GM19043 (cell line): ENCODE results near the gene SDK1.
"Not testable (repeated sequence)": the region's sequence is repeated elsewhere in the genome, so short reads cannot be mapped to it uniquely, and the experiment has no call there.

Experiments used
- ATAC-seq: cut with Tn5 transposase; IDR thresholded peaks from one replicate; pipeline ENCODE4 v1.9.1; 2021; ENCODE audit warnings: low read depth; ENCODE audit not compliant: unreplicated experiment

The SDK1 gene

GRCh38 chr7:3568516-3568915 is 267.5 kb downstream of the SDK1 start:
- no peak for ATAC-seq

DNA sequence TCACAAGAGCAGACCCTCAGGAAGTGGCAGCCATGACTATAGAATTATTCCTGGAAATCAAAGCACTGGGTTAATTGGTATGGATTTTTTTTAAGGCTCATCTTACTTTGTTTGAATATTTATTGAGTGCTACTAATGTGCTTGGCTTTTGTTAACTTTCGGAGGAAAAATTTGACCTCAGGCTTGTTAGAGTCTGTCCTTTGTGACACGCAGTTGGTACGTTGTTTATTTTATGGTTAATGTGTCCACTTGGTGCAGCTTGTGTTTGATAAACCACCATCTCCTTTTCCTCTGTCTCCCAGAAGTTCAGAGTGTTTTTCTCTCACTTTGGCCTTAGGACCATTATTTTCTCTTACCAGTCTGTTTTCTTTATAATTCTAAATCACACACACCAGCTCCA is 268.6 kb downstream of the SDK1 start:
- ATAC-seq = no peak

DNA sequence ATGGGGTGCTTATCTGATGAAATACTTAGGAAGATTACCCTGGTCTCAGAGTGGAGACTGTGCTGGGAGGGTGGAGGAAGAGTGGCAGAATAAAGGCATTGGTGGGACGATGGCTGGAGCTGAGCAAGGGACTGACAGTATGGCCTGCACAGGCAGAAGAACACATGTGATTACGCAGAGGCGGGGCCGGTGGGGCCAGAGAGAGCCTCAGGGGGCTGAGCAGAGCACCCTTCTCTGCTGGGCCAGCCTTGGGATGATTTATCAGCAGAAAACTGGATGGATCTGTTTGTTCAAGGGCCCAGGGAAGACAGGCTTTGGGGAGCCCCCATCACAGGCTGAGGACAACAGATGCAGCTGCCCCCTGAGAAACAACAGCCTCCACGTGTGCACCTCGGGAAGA is 272.1 kb downstream of the SDK1 start:
- no peak for ATAC-seq

- ATAC-seq = no peak
Measured at GRCh38 chr7:3574386-3574785, 273.3 kb downstream of the SDK1 start.

GRCh38 chr7:3575753-3576531 is 274.9 kb downstream of the SDK1 start:
- ATAC-seq = no peak

DNA sequence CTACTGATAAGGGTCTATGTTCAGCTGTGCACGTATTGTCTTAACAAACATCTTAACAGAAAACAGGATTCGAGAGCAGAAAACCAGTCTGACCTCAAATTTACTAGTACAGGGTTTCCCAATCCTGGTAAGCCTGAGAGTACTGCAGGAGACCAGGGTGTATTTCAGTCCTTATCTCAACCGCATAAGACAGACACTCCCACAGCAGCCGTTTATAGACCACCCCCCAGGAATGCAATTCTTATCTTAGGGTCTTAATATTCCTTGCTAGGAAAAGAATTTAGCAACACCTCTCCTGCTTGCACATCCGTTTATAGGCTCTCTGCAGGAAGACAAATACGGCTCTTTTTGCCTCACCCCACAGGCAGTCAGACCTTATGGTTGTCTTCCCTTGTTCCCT is 277.3 kb downstream of the SDK1 start:
- no peak for ATAC-seq

- no peak for ATAC-seq
Measured at GRCh38 chr7:3579638-3580219, 278.7 kb downstream of the SDK1 start.

DNA sequence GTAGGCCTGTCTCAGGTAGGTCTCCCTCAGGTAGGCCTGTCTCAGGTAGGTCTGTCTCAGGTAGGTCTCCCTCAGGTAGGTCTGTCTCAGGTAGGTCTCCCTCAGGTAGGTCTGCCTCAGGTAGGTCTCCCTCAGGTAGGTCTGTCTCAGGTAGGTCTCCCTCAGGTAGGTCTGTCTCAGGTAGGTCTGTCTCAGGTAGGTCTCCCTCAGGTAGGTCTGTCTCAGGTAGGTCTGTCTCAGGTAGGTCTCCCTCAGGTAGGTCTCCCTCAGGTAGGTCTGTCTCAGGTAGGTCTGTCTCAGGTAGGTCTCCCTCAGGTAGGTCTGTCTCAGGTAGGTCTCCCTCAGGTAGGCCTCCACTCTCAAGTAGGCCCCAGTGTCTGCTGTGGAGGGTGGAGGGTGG is 281.1 kb downstream of the SDK1 start:
- ATAC-seq = not testable (repeated sequence)

- ATAC-seq = no peak
Measured at GRCh38 chr7:3585826-3586225, 284.8 kb downstream of the SDK1 start.

- ATAC-seq = no peak
Measured at GRCh38 chr7:3588341-3588740, 287.3 kb downstream of the SDK1 start.

GRCh38 chr7:3589752-3590151 is 288.7 kb downstream of the SDK1 start:
- no peak for ATAC-seq

DNA sequence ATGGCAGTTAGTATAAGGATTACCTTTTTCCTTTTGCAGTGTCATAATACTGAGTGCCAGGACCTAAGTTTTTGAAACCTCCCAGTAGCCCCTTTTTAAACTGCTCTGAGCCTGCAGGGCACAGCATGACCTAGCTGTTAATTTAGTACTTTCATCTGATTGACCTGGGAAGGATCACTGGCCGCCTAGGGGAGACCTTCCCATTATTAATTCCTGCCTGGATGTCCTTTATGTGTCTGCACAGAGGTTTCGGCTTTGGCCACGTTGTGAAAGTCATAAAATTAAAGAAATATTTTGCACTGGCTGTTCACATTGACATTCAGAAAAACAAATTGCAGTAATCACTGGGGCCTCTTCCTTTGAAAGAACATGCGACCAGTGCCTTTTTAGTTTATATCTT is 290.2 kb downstream of the SDK1 start:
- no peak for ATAC-seq

DNA sequence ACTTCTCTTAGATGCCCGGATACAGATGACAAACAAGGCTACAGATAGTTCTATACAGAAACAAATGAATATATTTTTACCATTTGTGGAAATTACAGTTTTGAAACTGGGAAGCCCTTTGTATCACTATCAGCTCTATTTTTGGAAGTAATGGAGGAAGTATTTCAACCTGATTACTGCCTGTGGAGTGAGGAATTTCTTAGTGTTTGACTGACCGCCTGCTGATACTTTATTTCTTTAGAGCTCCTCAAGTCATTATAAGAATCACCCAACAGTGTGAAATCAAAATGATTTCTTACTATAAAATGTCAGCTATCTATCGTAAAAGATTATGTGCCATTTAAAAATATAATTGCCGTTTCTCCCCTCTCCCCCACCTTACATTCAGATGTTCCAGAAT is 290.9 kb downstream of the SDK1 start:
- no peak for ATAC-seq

DNA sequence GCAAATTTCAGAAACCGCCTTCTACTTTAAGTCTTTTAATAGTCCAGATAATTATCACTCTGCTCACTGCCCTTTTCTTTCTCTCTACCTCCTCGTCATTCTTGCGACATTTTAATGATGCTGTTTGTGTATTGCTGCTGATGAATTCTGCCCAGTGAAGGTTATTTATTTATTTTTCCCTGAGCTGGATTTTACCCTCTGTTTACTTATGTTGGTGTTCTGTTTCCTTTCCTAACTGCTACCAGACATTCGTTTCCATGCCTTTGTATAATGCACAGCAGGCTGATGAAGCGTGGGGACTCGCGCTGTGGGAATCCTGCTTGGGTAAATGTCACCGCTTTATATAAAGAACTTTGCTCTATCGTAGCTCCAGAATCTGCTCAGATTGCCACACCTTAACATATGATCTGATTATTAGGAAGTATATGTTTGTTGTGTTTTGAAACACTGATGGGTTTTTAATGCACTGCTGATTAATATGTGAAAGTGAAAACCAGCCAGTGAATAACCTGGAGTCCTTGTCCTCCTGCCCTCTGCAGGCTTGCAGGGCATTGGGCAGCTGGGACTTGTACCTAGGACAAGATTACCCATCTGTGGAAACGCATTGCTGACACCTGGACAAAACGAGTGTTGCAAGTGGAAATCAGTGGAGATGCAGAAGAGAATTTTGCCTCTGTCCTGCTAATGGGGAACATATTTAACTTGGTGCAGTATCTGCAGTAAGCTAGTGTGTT is 291.5 kb downstream of the SDK1 start:
- no peak for ATAC-seq

DNA sequence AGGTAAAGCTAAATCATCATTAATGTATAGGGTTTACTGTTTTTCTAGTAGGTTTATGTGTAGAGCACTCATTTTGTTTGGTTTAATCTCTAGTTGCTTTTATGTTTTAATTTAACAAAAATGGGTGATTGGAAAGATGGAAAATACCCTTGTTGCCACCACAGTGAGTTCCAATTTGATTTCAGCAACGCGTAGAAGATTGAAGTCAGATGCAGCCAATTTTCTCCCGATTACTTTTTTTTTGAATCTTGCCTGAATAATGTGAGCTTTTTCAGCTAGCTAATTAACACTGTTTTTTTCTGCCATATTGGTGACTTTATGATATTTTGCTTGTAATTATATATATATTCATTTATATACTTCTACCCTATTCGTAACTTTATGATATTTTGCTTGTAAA is 293.8 kb downstream of the SDK1 start:
- ATAC-seq = no peak

- ATAC-seq = no peak
Measured at GRCh38 chr7:3598854-3599253, 297.8 kb downstream of the SDK1 start.

GRCh38 chr7:3605222-3605621 is 304.2 kb downstream of the SDK1 start:
- no peak for ATAC-seq

- ATAC-seq = no peak
Measured at GRCh38 chr7:3606436-3606835, 305.4 kb downstream of the SDK1 start.

- ATAC-seq = no peak
Measured at GRCh38 chr7:3607847-3608246, 306.8 kb downstream of the SDK1 start.

DNA sequence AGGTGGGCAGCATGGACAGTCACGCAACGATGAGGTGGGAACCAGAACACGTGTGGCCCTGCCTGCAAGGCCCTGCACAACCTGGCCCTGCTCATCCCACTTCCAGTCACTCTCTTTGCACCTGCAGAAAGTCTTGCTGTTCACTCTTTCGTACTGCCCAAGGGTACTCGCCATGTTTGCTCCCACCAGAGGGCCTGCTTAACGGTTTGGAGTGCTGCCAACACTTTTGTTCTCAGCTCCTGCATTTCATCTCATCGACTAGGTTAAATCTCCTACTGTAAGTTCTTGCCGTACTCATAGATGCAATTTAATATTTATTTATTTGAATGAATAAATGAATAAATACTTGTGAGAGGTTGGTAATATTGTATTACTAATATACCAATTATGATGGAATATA is 315.3 kb downstream of the SDK1 start:
- ATAC-seq = no peak

DNA sequence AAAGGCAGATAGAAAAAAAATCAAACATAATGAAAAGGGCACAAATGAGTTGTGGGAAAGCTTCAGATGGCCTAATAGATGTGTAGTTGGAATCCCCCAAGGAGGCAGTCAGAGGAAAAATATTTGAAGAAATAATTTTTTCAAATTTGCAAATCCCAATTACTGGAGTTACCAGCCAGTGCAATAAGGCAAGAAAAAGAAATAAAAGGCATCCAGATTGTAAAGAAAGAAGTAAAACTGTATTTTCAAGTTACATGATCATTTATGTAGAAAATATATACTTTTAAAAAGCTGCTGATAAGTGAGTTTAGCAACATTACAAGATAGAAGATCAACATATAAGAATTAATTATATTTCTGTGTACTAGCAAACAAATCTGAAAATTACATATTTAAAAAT is 329.0 kb downstream of the SDK1 start:
- no peak for ATAC-seq

DNA sequence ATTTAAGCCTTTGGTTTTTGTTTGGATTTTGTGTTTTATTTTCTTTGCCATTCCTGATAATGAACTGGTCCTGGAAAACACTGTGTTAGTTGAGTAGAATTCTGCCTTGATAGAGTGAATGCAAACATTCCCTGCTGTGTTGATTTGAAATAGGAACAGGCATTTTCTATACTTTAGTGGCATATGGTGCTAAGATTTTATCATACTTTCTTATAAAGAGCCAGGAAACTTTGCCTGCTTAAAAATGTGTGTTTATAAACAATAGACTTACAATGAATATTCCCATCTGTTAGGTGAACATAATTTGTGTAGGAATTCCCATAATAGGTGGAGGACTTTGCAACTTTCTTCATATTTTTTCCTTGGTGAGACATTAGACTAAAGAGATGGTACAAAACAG is 333.3 kb downstream of the SDK1 start:
- no peak for ATAC-seq
